GM13976 (cell line): Measurements from ENCODE around the gene SLC25A28.

Experiments
- DNase-seq: peaks from one replicate; pipeline ENCODE4 v3.0.0; 2012; ENCODE audit warnings: low spot score
- CTCF ChIP-seq: IDR thresholded peaks from 2 replicates; pipeline ENCODE4 v1.5.1; 2012; ENCODE audit warnings: borderline replicate concordance, mild to moderate bottlenecking; ENCODE audit not compliant: insufficient read depth; ENCODE audit errors: extremely low read depth, missing control alignments, control extremely low read depth
- in situ Hi-C: fragments of 300-500 bp; cut with MboI; formaldehyde crosslinking; loops from one replicate; pipeline ENCODE4 v1.12.0; 2022; ENCODE audit warnings: low sequenced_read_pairs, mixed read lengths, inconsistent platforms; ENCODE audit not compliant: unreplicated experiment

Gene SLC25A28

GRCh38 chr10:99617696-99618095 lies 2.5 kb downstream of the SLC25A28 start:
- in situ Hi-C loops: loop anchor here (10.0 kb wide), 3 partner anchors 53 to 223 kb away; partner anchors contain the start of gene GOT1
- no peak for TF ChIP-seq CTCF
- no peak for DNase-seq

GRCh38 chr10:99615426-99615825 lies 4.8 kb downstream of the SLC25A28 start:
- in situ Hi-C loops: loop anchor here (10.0 kb wide), 3 partner anchors 51 to 221 kb away; partner anchors contain the start of gene GOT1

GRCh38 chr10:99612167-99612831 lies 7.9 kb downstream of the SLC25A28 start:
- in situ Hi-C loops: loop anchor here (10.0 kb wide), 3 partner anchors 47 to 217 kb away; partner anchors contain the start of gene GOT1
- DNase-seq: peak; percentile 69
- TF ChIP-seq CTCF: peak; percentile 64

More at GRCh38 chr10:99615426-99615825, 4.8 kb downstream of the SLC25A28 start:
- TF ChIP-seq CTCF: no peak
- DNase-seq: no peak

GRCh38 chr10:99611326-99611725 lies 8.9 kb downstream of the SLC25A28 start:
- no peak for TF ChIP-seq CTCF
- in situ Hi-C loops: loop anchor here (10.0 kb wide), 3 partner anchors 47 to 217 kb away; partner anchors contain the start of gene GOT1
- DNase-seq: no peak

- in situ Hi-C loops: loop anchor here (10.0 kb wide), 3 partner anchors 45 to 215 kb away; partner anchors contain the start of gene GOT1
- no peak for DNase-seq
- no peak for TF ChIP-seq CTCF
Measured at GRCh38 chr10:99610221-99610620, 10.0 kb downstream of the SLC25A28 start.

GRCh38 chr10:99609186-99609585 lies 11.1 kb downstream of the SLC25A28 start:
- in situ Hi-C loops: no loop called here
- no peak for TF ChIP-seq CTCF
- DNase-seq: no peak
